IPS-NIHi7 (cell line): ENCODE data around the gene FGD5.
A peak's percentile ranks its signal among the peaks of the same experiment; 100 is the strongest.

ENCODE experiments used
- DNase-seq: peaks from one replicate; pipeline ENCODE4 v3.0.0; 2012; ENCODE audit warnings: mixed read lengths; ENCODE audit errors: extremely low spot score

FGD5 gene

GRCh38 chr3:14824646-14825045 is 5.9 kb downstream of the FGD5 start:
- no peak for DNase-seq

GRCh38 chr3:14826069-14826468 is 7.3 kb downstream of the FGD5 start:
- DNase-seq: no peak

- no peak for DNase-seq
These were observed 9.0 kb downstream of the FGD5 start for GRCh38 chr3:14827776-14828175.

- no peak for DNase-seq
These were observed 11.0 kb downstream of the FGD5 start for GRCh38 chr3:14829811-14830210.

- no peak for DNase-seq
These were observed 13.2 kb downstream of the FGD5 start for GRCh38 chr3:14831916-14832450.

GRCh38 chr3:14832975-14833722 is 14.4 kb downstream of the FGD5 start:
- no peak for DNase-seq

- DNase-seq: no peak
These were observed 15.4 kb downstream of the FGD5 start for GRCh38 chr3:14834121-14834520.

GRCh38 chr3:14834807-14835466 is 16.2 kb downstream of the FGD5 start:
- DNase-seq: no peak

- no peak for DNase-seq
These were observed 17.3 kb downstream of the FGD5 start for GRCh38 chr3:14836049-14836468.

GRCh38 chr3:14837186-14837877 is 18.6 kb downstream of the FGD5 start:
- no peak for DNase-seq

GRCh38 chr3:14837878-14838258 is 19.1 kb downstream of the FGD5 start:
- DNase-seq: no peak

- no peak for DNase-seq
These were observed 20.5 kb downstream of the FGD5 start for GRCh38 chr3:14839236-14839635.

GRCh38 chr3:14841836-14842235 is 23.1 kb downstream of the FGD5 start:
- no peak for DNase-seq

- DNase-seq: no peak
These were observed 23.5 kb downstream of the FGD5 start for GRCh38 chr3:14842277-14842676.

- DNase-seq: no peak
These were observed 24.6 kb downstream of the FGD5 start for GRCh38 chr3:14843321-14843720.

- DNase-seq: no peak
These were observed 25.8 kb downstream of the FGD5 start for GRCh38 chr3:14844386-14845170.

- DNase-seq: no peak
These were observed 26.4 kb downstream of the FGD5 start for GRCh38 chr3:14845180-14845579.

GRCh38 chr3:14845826-14846225 is 27.1 kb downstream of the FGD5 start:
- DNase-seq: no peak

- no peak for DNase-seq
These were observed 27.6 kb downstream of the FGD5 start for GRCh38 chr3:14846226-14846880.

GRCh38 chr3:14847613-14848541 is 29.1 kb downstream of the FGD5 start:
- peak; percentile 95 for DNase-seq
